Neutrophil (primary cell): ENCODE measurements around the gene PLA2G15.
A peak's percentile ranks its signal among the peaks of the same experiment; 100 is the strongest.

Source experiments
- H3K27ac ChIP-seq: fragments of 200-600 bp; sonication (generic); 2 replicates; pipeline ENCODE4 v1.5.1; 2016; ENCODE audit warnings: mild to moderate bottlenecking, moderate library complexity
- H3K27me3 ChIP-seq: fragments of 200-600 bp; sonication (generic); 2 replicates; pipeline ENCODE4 v1.6.0; 2016; ENCODE audit warnings: mild to moderate bottlenecking
- H3K36me3 ChIP-seq: fragments of 200-600 bp; sonication (generic); 2 replicates; pipeline ENCODE4 v1.5.1; 2017
- H3K4me1 ChIP-seq, 2 experiments: fragments of 200-600 bp in 1 of 2; sonication (generic) in 1 of 2; 1 replicate in 1 of 2; 2 replicates in 1 of 2; pipeline versions ENCODE4 v1.5.1 to v1.6.1; 2013 to 2016; ENCODE audit warnings: low read depth in 1 of 2, low read length in 1 of 2, mild to moderate bottlenecking in 1 of 2, moderate library complexity in 1 of 2; ENCODE audit not compliant: control insufficient read depth in 1 of 2, insufficient read depth in 1 of 2
- H3K4me3 ChIP-seq, 2 experiments: fragments of 200-600 bp in 1 of 2; sonication (generic) in 1 of 2; 1 replicate in 1 of 2; 2 replicates in 1 of 2; pipeline ENCODE4 v1.5.1; 2013 to 2016; ENCODE audit warnings: low read depth in 1 of 2, low read length in 1 of 2, mild to moderate bottlenecking in 1 of 2, moderate library complexity in 1 of 2
- H3K9me3 ChIP-seq: fragments of 200-600 bp; sonication (generic); 2 replicates; pipeline ENCODE4 v1.5.1; 2016
- TF ChIP-seq, protein P1 (sequence below): fragments of 200-600 bp; sonication (generic); IDR thresholded peaks from 2 replicates; pipeline ENCODE4 v1.5.1; 2016; ENCODE audit warnings: antibody characterized with exemption

Gene PLA2G15

DNA sequence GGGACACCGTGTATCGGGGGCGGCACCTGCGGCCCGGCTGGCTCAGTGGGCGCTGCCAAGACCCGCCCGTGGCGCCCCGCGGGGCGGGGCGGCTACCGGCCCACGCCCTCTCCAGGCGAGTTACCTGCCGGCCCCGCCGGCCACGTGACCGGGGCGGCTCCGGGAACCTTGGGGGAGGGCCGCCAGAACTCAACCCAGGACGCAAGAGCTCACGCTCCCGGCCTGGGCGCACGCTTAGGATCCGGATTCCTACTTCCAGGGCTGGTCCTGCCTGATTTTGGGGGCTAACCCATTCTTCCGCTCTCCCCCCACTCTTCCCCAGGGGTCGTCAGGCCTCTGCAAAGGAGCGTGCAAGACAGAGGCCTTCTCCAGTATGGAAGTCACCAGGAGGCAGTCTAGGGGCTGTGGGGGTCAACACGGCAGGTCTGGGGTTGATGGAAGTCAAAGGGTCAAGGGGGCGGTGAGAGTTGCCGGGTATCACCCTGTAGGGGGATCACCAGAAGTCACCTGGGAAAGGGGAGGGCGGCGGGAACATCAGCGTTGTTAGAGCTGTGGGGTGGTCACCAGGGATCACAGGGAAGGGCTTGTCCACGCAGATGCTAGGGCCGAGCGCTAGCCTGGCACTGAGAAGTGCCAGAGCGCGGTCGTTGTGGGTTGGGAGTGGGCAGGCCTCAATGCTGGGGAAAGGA lies 8.9 kb upstream of the PLA2G15 start:
- Histone ChIP-seq H3K36me3 (peaks cover 15% of the 10 kb centered on the region), H3K4me3 (peak overlapping the region; percentile 68 to 80), H3K27me3 (peaks cover 41% of the 10 kb centered on the region), H3K9me3 (no peaks in the 10 kb centered on the region), H3K4me1 (peaks cover 32 to 34% of the 10 kb centered on the region in 2 experiments), H3K27ac (no peak overlapping the region)
- TF ChIP-seq, protein P1, sequence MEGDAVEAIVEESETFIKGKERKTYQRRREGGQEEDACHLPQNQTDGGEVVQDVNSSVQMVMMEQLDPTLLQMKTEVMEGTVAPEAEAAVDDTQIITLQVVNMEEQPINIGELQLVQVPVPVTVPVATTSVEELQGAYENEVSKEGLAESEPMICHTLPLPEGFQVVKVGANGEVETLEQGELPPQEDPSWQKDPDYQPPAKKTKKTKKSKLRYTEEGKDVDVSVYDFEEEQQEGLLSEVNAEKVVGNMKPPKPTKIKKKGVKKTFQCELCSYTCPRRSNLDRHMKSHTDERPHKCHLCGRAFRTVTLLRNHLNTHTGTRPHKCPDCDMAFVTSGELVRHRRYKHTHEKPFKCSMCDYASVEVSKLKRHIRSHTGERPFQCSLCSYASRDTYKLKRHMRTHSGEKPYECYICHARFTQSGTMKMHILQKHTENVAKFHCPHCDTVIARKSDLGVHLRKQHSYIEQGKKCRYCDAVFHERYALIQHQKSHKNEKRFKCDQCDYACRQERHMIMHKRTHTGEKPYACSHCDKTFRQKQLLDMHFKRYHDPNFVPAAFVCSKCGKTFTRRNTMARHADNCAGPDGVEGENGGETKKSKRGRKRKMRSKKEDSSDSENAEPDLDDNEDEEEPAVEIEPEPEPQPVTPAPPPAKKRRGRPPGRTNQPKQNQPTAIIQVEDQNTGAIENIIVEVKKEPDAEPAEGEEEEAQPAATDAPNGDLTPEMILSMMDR: no peak

GRCh38 chr16:68236826-68237242 lies 8.3 kb upstream of the PLA2G15 start:
- Histone ChIP-seq H3K4me1 (peaks cover 32 to 34% of the 10 kb centered on the region in 2 experiments), H3K9me3 (no peaks in the 10 kb centered on the region), H3K27ac (peak overlapping the region; percentile 22), H3K27me3 (peaks cover 41% of the 10 kb centered on the region), H3K4me3 (peak overlapping the region; percentile 68 to 80), H3K36me3 (peaks cover 9% of the 10 kb centered on the region)
- TF ChIP-seq, protein P1: no peak

- Histone ChIP-seq H3K27me3 (peaks cover 41% of the 10 kb centered on the region), H3K27ac (peak overlapping the region; percentile 62)
Observed at GRCh38 chr16:68237243-68238028, 7.7 kb upstream of the PLA2G15 start.

DNA sequence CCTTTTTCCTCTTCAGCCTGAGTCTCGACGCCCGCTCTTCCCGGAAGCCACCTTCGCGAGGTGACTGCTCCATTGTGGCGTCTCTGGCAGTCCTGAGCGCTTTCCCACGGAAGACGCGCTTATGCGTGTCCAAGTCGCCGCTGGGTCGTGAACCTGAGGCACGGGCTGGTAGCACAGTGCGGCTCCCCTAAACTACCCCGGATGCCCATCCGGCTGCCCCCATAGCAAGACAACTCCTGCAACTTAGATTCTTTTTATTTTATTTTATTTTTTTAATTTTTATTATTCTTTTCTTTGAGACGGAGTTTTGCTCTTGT lies 7.2 kb upstream of the PLA2G15 start:
- Histone ChIP-seq H3K27ac (peak overlapping the region; percentile 62), H3K36me3 (no peaks in the 10 kb centered on the region), H3K9me3 (no peaks in the 10 kb centered on the region), H3K27me3 (peaks cover 41% of the 10 kb centered on the region), H3K4me1 (peaks cover 32 to 34% of the 10 kb centered on the region in 2 experiments), H3K4me3 (peak overlapping the region; percentile 68 to 80)
- TF ChIP-seq, protein P1: no peak

More at GRCh38 chr16:68237243-68238028, 7.7 kb upstream of the PLA2G15 start:
- TF ChIP-seq, protein P1: peak; percentile 56
- H3K4me3 ChIP-seq: peak overlapping the region; percentile 68 to 80
- peaks cover 32 to 34% of the 10 kb centered on the region in 2 experiments for H3K4me1 ChIP-seq
- peaks cover 3% of the 10 kb centered on the region for H3K36me3 ChIP-seq
- no peaks in the 10 kb centered on the region for H3K9me3 ChIP-seq

GRCh38 chr16:68242085-68242484 lies 3.1 kb upstream of the PLA2G15 start:
- peaks cover 5% of the 10 kb centered on the region for H3K27me3 ChIP-seq
- H3K4me3 ChIP-seq: no peak overlapping the region
- TF ChIP-seq, protein P1: no peak
- no peaks in the 10 kb centered on the region for H3K9me3 ChIP-seq
- no peaks in the 10 kb centered on the region for H3K36me3 ChIP-seq
- H3K4me1 ChIP-seq: peaks cover 38 to 47% of the 10 kb centered on the region in 2 experiments
- H3K27ac ChIP-seq: no peak overlapping the region
